Gastroesophageal sphincter (tissue), 3 donors: Measurements from ENCODE around the gene PIK3R2.

ENCODE experiments used
- EP300 ChIP-seq: sonication (generic); formaldehyde crosslinking; IDR thresholded peaks from one replicate; pipeline ENCODE4 v1.6.1; 2017; ENCODE audit warnings: antibody characterized with exemption, mild to moderate bottlenecking
- POLR2A ChIP-seq, 2 donors: fragments of 450-650 bp; IDR thresholded peaks; one replicate each; pipeline ENCODE4 v1.6.1; 2017; ENCODE audit warnings: antibody characterized with exemption in 2 of 2, mild to moderate bottlenecking in 2 of 2, moderate library complexity in 1 of 2
- TF ChIP-seq, protein P1 (sequence below), 4 experiments: fragments of 200-600 bp in 2 of 4; fragments of 450-650 bp in 2 of 4; sonication (generic) in 1 of 4; IDR thresholded peaks; one replicate each; pipeline ENCODE4 v1.5.1; 2017 to 2019; ENCODE audit warnings: antibody characterized with exemption in 4 of 4, mild to moderate bottlenecking in 2 of 4, moderate library complexity in 2 of 4

DNA sequence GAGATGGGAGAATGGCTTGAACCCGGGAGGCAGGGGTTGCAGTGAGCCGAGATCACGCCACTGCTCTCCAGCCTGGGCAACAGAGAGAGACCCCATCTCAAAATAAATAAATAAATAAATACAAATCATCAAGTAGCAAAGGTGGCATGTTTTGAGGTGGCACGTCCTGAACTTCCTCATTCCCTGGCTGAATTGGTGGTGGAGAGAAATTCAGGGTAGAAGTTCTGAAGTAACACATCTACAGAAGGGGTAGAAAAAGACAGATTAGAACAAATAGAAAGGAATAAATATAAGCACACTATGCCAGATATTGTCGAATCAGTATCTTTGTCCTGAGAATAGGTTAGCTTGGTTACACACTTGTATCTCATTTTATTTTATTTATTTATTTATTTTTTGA is 27.0 kb downstream of the PIK3R2 start:
- TF ChIP-seq, protein P1, sequence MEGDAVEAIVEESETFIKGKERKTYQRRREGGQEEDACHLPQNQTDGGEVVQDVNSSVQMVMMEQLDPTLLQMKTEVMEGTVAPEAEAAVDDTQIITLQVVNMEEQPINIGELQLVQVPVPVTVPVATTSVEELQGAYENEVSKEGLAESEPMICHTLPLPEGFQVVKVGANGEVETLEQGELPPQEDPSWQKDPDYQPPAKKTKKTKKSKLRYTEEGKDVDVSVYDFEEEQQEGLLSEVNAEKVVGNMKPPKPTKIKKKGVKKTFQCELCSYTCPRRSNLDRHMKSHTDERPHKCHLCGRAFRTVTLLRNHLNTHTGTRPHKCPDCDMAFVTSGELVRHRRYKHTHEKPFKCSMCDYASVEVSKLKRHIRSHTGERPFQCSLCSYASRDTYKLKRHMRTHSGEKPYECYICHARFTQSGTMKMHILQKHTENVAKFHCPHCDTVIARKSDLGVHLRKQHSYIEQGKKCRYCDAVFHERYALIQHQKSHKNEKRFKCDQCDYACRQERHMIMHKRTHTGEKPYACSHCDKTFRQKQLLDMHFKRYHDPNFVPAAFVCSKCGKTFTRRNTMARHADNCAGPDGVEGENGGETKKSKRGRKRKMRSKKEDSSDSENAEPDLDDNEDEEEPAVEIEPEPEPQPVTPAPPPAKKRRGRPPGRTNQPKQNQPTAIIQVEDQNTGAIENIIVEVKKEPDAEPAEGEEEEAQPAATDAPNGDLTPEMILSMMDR (IDR thresholded peaks at IDR 0.05): no peak
- no peak for TF ChIP-seq EP300
- no peak for TF ChIP-seq POLR2A (IDR thresholded peaks at IDR 0.05)
